GM12873 (cell line): ENCODE data around the gene KAT6B.

Experiments used
- TF ChIP-seq, protein P1 (sequence below): IDR thresholded peaks from 2 replicates; pipeline ENCODE4 v1.5.1; 2012; ENCODE audit warnings: low read depth, mild to moderate bottlenecking, moderate library complexity, low read length, control low read depth; ENCODE audit not compliant: insufficient read depth; ENCODE audit errors: missing control alignments

The KAT6B gene

DNA sequence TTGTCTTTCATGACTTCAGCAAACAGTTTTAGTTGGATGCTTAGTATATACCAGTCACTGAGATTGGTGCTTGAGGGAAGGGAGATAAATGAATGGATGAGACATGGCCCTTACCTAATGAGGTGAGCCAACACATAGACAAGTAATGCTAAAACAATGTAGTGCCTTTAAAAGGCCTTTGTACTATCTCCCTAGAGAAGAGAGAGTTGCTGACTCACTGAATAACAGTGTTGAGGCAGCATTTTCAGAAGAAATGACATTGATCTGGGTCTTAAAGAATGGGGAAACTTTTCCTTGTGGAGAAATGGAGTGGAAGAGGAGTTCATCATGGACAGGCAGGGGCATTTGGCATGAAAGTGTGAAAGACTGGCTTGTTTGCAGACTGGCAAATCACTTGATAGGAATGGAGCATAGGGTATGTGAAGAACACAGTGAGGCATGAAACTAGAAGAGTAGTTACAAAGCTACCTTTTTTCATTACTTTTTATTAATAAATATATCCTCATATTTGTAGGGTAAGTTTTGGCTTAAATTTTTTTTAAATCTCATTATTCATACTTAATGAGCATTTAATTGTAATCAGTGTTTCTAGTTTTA, 91.2 kb downstream of the KAT6B start:
- TF ChIP-seq, protein P1, sequence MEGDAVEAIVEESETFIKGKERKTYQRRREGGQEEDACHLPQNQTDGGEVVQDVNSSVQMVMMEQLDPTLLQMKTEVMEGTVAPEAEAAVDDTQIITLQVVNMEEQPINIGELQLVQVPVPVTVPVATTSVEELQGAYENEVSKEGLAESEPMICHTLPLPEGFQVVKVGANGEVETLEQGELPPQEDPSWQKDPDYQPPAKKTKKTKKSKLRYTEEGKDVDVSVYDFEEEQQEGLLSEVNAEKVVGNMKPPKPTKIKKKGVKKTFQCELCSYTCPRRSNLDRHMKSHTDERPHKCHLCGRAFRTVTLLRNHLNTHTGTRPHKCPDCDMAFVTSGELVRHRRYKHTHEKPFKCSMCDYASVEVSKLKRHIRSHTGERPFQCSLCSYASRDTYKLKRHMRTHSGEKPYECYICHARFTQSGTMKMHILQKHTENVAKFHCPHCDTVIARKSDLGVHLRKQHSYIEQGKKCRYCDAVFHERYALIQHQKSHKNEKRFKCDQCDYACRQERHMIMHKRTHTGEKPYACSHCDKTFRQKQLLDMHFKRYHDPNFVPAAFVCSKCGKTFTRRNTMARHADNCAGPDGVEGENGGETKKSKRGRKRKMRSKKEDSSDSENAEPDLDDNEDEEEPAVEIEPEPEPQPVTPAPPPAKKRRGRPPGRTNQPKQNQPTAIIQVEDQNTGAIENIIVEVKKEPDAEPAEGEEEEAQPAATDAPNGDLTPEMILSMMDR: no peak

DNA sequence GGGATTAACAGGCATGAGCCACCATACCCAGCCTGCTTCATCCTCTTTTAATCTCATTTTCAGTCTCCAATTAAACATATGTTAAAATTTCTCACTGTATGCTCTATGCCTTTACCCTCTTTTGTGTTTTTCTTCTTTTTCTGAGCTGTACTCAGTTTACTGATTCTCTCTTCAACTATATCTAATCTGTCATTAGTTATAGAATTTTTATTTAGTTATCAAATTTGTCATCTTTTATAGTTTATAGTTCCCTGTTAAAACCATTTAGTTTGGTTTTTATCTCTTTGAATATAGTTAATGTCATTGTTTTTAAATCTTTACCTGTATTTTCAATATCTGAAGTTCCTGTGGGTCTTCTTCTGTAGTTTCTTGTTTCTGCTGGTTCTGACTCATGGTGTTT, 93.3 kb downstream of the KAT6B start:
- TF ChIP-seq, protein P1: no peak

DNA sequence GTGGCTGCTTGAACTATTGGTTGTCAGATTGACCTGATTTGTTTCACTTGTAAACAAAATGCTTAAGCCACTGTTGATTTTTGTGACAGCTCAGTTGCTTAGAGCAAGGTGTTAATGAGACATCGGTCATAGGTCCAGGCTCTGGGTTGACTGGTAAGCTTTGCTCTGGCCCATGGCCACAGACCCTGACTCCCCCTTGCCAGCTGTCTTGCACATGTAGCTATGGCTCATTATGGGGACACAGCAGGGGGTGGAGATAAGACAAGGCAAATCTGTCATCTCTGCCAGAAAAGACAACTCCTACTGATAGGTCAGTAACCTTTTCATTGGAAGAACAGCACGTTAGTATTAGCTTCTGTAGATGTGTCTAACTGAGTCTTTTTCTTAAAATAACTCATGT, 95.3 kb downstream of the KAT6B start:
- TF ChIP-seq, protein P1: no peak

DNA sequence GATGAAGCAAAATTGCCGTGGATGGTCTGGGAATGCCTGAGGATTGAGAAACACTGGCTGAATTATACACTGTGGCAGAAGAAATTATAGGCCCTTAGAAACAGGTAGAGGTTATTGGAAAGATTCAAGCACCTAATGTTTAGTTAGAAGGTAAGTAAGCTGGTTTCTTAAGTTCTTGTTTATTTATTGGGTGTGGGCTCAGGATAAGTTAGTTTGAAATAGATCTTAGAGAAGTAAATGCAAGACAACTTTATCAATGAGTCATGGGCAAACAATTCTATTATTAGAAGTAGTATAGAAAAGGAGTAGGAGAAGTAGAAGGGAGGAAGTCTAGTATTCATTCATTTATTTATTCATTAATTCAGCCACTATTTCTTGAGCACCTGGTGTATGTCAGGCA, 96.5 kb downstream of the KAT6B start:
- TF ChIP-seq, protein P1: no peak

DNA sequence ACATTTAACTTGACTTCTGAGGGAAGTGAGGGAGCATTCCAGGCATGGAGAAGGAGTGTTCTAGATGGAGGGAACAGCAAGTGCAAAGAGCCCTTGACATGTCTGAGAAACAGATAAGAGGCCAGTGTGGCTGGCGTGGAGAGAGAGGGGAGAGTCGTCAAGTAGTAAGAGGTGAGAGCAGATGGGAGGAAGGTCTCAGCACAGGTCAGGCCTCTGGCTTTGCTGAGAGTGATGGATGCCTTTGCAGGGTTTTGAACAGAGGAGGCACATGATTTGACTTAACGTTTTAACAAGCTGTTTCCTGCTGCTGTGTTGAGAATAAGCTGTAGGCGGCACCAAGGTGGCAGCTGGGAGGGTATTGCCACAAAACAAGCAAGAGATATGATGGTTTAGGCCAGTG, 97.2 kb downstream of the KAT6B start:
- TF ChIP-seq, protein P1: no peak

DNA sequence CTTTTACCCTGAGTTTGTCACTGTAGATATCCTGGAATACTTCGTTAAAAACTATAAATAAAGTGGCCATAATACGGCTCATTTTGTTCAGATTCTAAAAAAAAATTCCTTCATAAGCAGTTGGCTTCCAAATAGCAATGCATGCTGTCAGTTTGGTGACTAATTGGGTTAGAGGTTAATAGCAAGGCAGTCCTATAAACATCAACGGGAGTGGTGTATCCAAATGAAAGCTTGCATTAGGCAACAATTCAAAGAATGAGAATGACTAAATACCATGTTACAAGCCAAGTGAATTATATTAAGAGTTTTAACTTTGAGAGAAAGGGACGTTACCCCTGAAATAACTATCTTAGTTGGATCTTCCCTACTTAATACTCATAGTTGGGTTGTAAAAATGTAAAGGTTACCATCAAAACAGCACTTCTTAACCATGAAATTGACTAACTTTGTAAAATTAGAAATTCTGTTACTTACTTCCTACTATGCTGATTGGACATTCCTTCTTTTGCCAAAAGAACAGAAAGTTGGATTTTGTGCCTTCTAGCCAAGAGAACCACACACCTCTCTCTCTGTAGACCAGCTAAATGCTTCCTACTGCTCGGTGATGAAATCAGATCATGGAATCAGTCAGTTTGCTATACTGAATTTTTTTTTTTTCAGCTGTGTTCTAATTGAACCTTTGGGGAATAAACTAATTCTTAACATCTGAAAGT, 98.0 kb downstream of the KAT6B start:
- TF ChIP-seq, protein P1: no peak

DNA sequence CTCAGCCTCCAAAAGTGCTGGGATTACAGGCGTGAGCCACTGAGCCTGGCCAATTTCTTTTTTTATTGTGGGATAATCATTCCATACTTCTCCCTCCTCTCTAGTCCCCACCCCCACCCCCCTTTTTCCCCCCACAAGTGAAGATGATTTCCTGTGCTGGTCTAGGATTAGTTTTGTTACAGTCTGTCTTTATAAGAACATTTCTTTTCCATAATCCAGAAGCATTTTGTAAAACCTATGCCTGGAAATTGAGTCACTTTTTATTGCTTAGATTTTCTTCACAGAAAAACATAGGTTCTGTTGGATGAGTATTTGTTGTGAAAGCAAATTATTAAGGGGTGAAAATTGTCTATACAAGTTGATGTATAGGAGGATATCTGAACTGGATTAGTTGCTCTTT, 98.9 kb downstream of the KAT6B start:
- TF ChIP-seq, protein P1: no peak
